ENCODE results near the gene TFG. TPM values are rescaled to one million over a fixed set of nuclear protein-coding genes. Genes with fewer than 3 reads are reported as not detected.

Gene TFG
- polyA plus RNA-seq, 3 donors from 2014 or later, result 17.4 to 51.3 (median 42.2) TPM

GRCh38 chr3:100696161-100696560, 13.1 kb upstream of the TFG start:
- no peaks in the 10 kb centered on the region for H3K36me3 Mint-ChIP-seq
- peaks cover 0 to 2% (median 0%) of the 10 kb centered on the region in 6 donors for H3K9me3 Mint-ChIP-seq
- DNase-seq, result no peak
- H3K4me3 Mint-ChIP-seq, result no peak overlapping the region
- no peaks in the 10 kb centered on the region for H3K4me1 Mint-ChIP-seq
- H3K27me3 Mint-ChIP-seq (ENCODE audit: low read depth in 3 of 3), result peaks cover 7 to 34% (median 16%) of the 10 kb centered on the region in 3 donors
- H3K27ac Mint-ChIP-seq, result no peak overlapping the region

GRCh38 chr3:100697172-100697571, 12.1 kb upstream of the TFG start:
- H3K27ac Mint-ChIP-seq, result no peak overlapping the region
- peaks cover 6 to 34% (median 13%) of the 10 kb centered on the region in 3 donors for H3K27me3 Mint-ChIP-seq (ENCODE audit: low read depth in 3 of 3)
- H3K9me3 Mint-ChIP-seq, result peaks cover 0 to 2% (median 0%) of the 10 kb centered on the region in 6 donors
- no peaks in the 10 kb centered on the region for H3K36me3 Mint-ChIP-seq
- DNase-seq, result no peak
- no peak overlapping the region for H3K4me3 Mint-ChIP-seq
- H3K4me1 Mint-ChIP-seq, result no peaks in the 10 kb centered on the region

- H3K36me3 Mint-ChIP-seq, result no peaks in the 10 kb centered on the region
- no peak overlapping the region for H3K4me3 Mint-ChIP-seq
- no peaks in the 10 kb centered on the region for H3K4me1 Mint-ChIP-seq
- H3K27ac Mint-ChIP-seq, result no peak overlapping the region
- no peak for DNase-seq
- peaks cover 0 to 2% (median 0%) of the 10 kb centered on the region in 6 donors for H3K9me3 Mint-ChIP-seq
- peaks cover 5 to 34% (median 7%) of the 10 kb centered on the region in 3 donors for H3K27me3 Mint-ChIP-seq (ENCODE audit: low read depth in 3 of 3)
These were observed 11.5 kb upstream of the TFG start for GRCh38 chr3:100697723-100698285.

- peaks cover 0 to 2% (median 0%) of the 10 kb centered on the region in 6 donors for H3K9me3 Mint-ChIP-seq
- no peak overlapping the region for H3K4me3 Mint-ChIP-seq
- peaks cover 5 to 37% (median 7%) of the 10 kb centered on the region in 3 donors for H3K27me3 Mint-ChIP-seq (ENCODE audit: low read depth in 3 of 3)
- H3K4me1 Mint-ChIP-seq, result no peaks in the 10 kb centered on the region
- no peaks in the 10 kb centered on the region for H3K36me3 Mint-ChIP-seq
- H3K27ac Mint-ChIP-seq, result no peak overlapping the region
- DNase-seq, result no peak
These were observed 10.6 kb upstream of the TFG start for GRCh38 chr3:100698736-100699135.

- peaks cover 0 to 2% (median 0%) of the 10 kb centered on the region in 6 donors for H3K9me3 Mint-ChIP-seq
These were observed 8.6 kb upstream of the TFG start for GRCh38 chr3:100700708-100701107.

GRCh38 chr3:100702082-100702979, 7.0 kb upstream of the TFG start:
- no peak overlapping the region for H3K27ac Mint-ChIP-seq
- H3K4me3 Mint-ChIP-seq, result no peak overlapping the region
- H3K36me3 Mint-ChIP-seq, result no peaks in the 10 kb centered on the region
- no peak for DNase-seq
- no peaks in the 10 kb centered on the region for H3K4me1 Mint-ChIP-seq
- no peaks in the 10 kb centered on the region for H3K9me3 Mint-ChIP-seq
- peaks cover 5 to 20% (median 7%) of the 10 kb centered on the region in 3 donors for H3K27me3 Mint-ChIP-seq (ENCODE audit: low read depth in 3 of 3)

More at GRCh38 chr3:100700708-100701107, 8.6 kb upstream of the TFG start:
- no peak overlapping the region for H3K4me3 Mint-ChIP-seq
- H3K36me3 Mint-ChIP-seq, result no peaks in the 10 kb centered on the region
- H3K27me3 Mint-ChIP-seq (ENCODE audit: low read depth in 3 of 3), result peaks cover 2 to 31% (median 5%) of the 10 kb centered on the region in 3 donors
- no peak overlapping the region for H3K27ac Mint-ChIP-seq
- H3K4me1 Mint-ChIP-seq, result no peaks in the 10 kb centered on the region
- DNase-seq, result no peak

GRCh38 chr3:100702980-100703345, 6.3 kb upstream of the TFG start:
- Mint-ChIP-seq H3K4me1 (no peaks in the 10 kb centered on the region), H3K36me3 (no peaks in the 10 kb centered on the region), H3K27me3 (ENCODE audit: low read depth in 3 of 3) (peaks cover 5 to 20% (median 9%) of the 10 kb centered on the region in 3 donors), H3K9me3 (no peaks in the 10 kb centered on the region), H3K27ac (no peak overlapping the region), H3K4me3 (no peak overlapping the region)
- no peak for DNase-seq

GRCh38 chr3:100703865-100704264, 5.4 kb upstream of the TFG start:
- Mint-ChIP-seq H3K27ac (no peak overlapping the region), H3K9me3 (no peaks in the 10 kb centered on the region), H3K27me3 (ENCODE audit: low read depth in 3 of 3) (peaks cover 2 to 18% (median 11%) of the 10 kb centered on the region in 3 donors), H3K4me3 (no peak overlapping the region), H3K4me1 (peaks cover 5 to 6% of the 10 kb centered on the region in 2 donors), H3K36me3 (no peaks in the 10 kb centered on the region)
- no peak for DNase-seq

GRCh38 chr3:100706365-100706764, 2.9 kb upstream of the TFG start:
- Mint-ChIP-seq H3K27me3 (ENCODE audit: low read depth in 3 of 3) (peaks cover 9 to 18% (median 16%) of the 10 kb centered on the region in 3 donors), H3K4me3 (no peak overlapping the region), H3K9me3 (no peaks in the 10 kb centered on the region), H3K4me1 (peaks cover 22 to 24% of the 10 kb centered on the region in 2 donors), H3K36me3 (no peaks in the 10 kb centered on the region), H3K27ac (no peak overlapping the region)
- DNase-seq, result no peak

GRCh38 chr3:100708644-100708988, 678 bp upstream of the TFG start:
- peaks cover 9 to 12% (median 9%) of the 10 kb centered on the region in 3 donors for H3K27me3 Mint-ChIP-seq (ENCODE audit: low read depth in 3 of 3)
- DNase-seq, result no peak

GRCh38 chr3:100709842-100710260, 557 bp downstream of the TFG start:
- peak in 2 of 3 donors; percentile 31 to 38 for DNase-seq

More at GRCh38 chr3:100708644-100708988, 678 bp upstream of the TFG start:
- H3K4me3 Mint-ChIP-seq, result peak overlapping the region; percentile 89 to 92 (median 90)
- H3K4me1 Mint-ChIP-seq, result peaks cover 33 to 46% of the 10 kb centered on the region in 2 donors
- H3K27ac Mint-ChIP-seq, result peak overlapping the region; percentile 96 to 97 (median 97)
- peaks cover 0 to 2% (median 2%) of the 10 kb centered on the region in 3 donors for H3K36me3 Mint-ChIP-seq
- H3K9me3 Mint-ChIP-seq, result no peaks in the 10 kb centered on the region

GRCh38 chr3:100710261-100710968, 1.1 kb downstream of the TFG start:
- Mint-ChIP-seq H3K27ac (peak overlapping the region; percentile 57 to 97 (median 86)), H3K4me3 (peak overlapping the region; percentile 78 to 89 (median 83)), H3K36me3 (peaks cover 0 to 4% (median 3%) of the 10 kb centered on the region in 3 donors), H3K4me1 (peaks cover 39 to 57% of the 10 kb centered on the region in 2 donors), H3K9me3 (no peaks in the 10 kb centered on the region), H3K27me3 (ENCODE audit: low read depth in 3 of 3) (peaks cover 9 to 12% (median 9%) of the 10 kb centered on the region in 3 donors)
- peak; percentile 7 to 14 (median 14) for DNase-seq

More at GRCh38 chr3:100709842-100710260, 557 bp downstream of the TFG start:
- Mint-ChIP-seq H3K27ac (peak overlapping the region; percentile 57 to 97 (median 92)), H3K27me3 (ENCODE audit: low read depth in 3 of 3) (peaks cover 9 to 12% (median 9%) of the 10 kb centered on the region in 3 donors), H3K4me1 (peaks cover 34 to 51% of the 10 kb centered on the region in 2 donors), H3K9me3 (no peaks in the 10 kb centered on the region), H3K4me3 (peak overlapping the region; percentile 78 to 89 (median 83)), H3K36me3 (peaks cover 0 to 4% (median 3%) of the 10 kb centered on the region in 3 donors)

- Mint-ChIP-seq H3K4me3 (no peak overlapping the region), H3K4me1 (peaks cover 46 to 88% of the 10 kb centered on the region in 2 donors), H3K27me3 (ENCODE audit: low read depth in 3 of 3) (peaks cover 0 to 1% (median 0%) of the 10 kb centered on the region in 3 donors), H3K36me3 (peaks cover 11 to 24% (median 13%) of the 10 kb centered on the region in 3 donors), H3K9me3 (no peaks in the 10 kb centered on the region), H3K27ac (peak overlapping the region in 2 of 6 donors; percentile 29 to 62)
- DNase-seq, result no peak
These were observed 5.9 kb downstream of the TFG start for GRCh38 chr3:100715176-100715575.
